HCT116 (cell line): ENCODE measurements around the gene INTS1. TPM values are rescaled to one million over a fixed set of nuclear protein-coding genes. Genes with fewer than 3 reads are reported as not detected.

ENCODE experiments used
- ATAC-seq: fragments of 200-7000 bp; cut with Tn5 transposase; 2 replicates; pipeline ENCODE4 v1.9.1; 2020; ENCODE audit warnings: mild to moderate bottlenecking, moderate library complexity
- BruUV-seq: library from RNA; stranded (reverse); fragments of 400-500 nt; replicated peaks from 2 replicates; lab custom pipeline; 2021; lab: Mats Ljungman, UMichigan
- CTCF ChIA-PET: fragments of 300-600 bp; sonication (Branson Sonifier 250); formaldehyde crosslinking; loops from one replicate; lab custom pipeline; 2021; ENCODE audit warnings: antibody characterized with exemption; lab: Charles Lee
- POLR2A ChIA-PET: fragments of 300-600, 350-600 bp; sonication (Branson Sonifier 250); formaldehyde crosslinking; loops from one replicate; lab custom pipeline; 2021; ENCODE audit warnings: antibody characterized with exemption; lab: Charles Lee
- RAD21 ChIA-PET, 2 experiments: fragments of 300-600 bp; sonication (Branson Sonifier 250); formaldehyde crosslinking; loops; one replicate each; lab custom pipeline; 2023; ENCODE audit warnings: low total read pairs in 2 of 2; ENCODE audit not compliant: uncharacterized antibody in 2 of 2, unreplicated experiment in 2 of 2, low non-redundant PET in 1 of 2; lab: Charles Lee
- DNase-seq: peaks from one replicate; pipeline ENCODE4 v3.0.0-alpha.2; 2010; ENCODE audit warnings: low read depth, low spot score
- H2AFZ ChIP-seq: fragments of 200-600 bp; shearing (Covaris generic), sonication (generic); 2 replicates; pipeline ENCODE4 v1.6.1; 2017; ENCODE audit warnings: low read depth, mixed run types, mixed read lengths, antibody characterized with exemption, low read length; ENCODE audit not compliant: poor library complexity, severe bottlenecking
- H3K27ac ChIP-seq: 2 replicates; pipeline ENCODE4 v1.5.1; 2012; ENCODE audit warnings: low read depth, low read length
- H3K27me3 ChIP-seq: fragments of 200-600 bp; sonication (generic); 2 replicates; pipeline ENCODE4 v1.6.1; 2016; ENCODE audit warnings: mixed run types, low read length, mixed read lengths; ENCODE audit not compliant: insufficient read depth
- H3K36me3 ChIP-seq, 2 experiments: fragments of 200-500 bp in 1 of 2; fragments of 200-600 bp in 1 of 2; sonication (Bioruptor generic) in 1 of 2; sonication (generic) in 1 of 2; 2 replicates each; pipeline versions ENCODE4 v1.5.1 to v1.6.1; 2014 to 2016; ENCODE audit warnings: low read length in 2 of 2, inconsistent platforms in 1 of 2, mixed read lengths in 1 of 2, mixed run types in 1 of 2; ENCODE audit not compliant: insufficient read depth in 2 of 2, control insufficient read depth in 1 of 2
- H3K4me1 ChIP-seq, 2 experiments: fragments of 200-600 bp in 1 of 2; sonication (generic) in 1 of 2; 2 replicates each; pipeline versions ENCODE4 v1.5.1 to v1.6.1; 2012 to 2017; ENCODE audit warnings: low read length in 2 of 2, inconsistent platforms in 1 of 2, mild to moderate bottlenecking in 1 of 2, mixed read lengths in 1 of 2, mixed run types in 1 of 2, moderate library complexity in 1 of 2; ENCODE audit not compliant: insufficient read depth in 2 of 2, control insufficient read depth in 1 of 2
- H3K4me2 ChIP-seq: fragments of 200-600 bp; sonication (generic); 2 replicates; pipeline ENCODE4 v1.6.1; 2017; ENCODE audit warnings: mixed run types, low read length, mixed read lengths
- H3K4me3 ChIP-seq, 2 experiments: fragments of 200-600 bp in 1 of 2; sonication (generic) in 1 of 2; replicated peaks in 1 of 2; 2 replicates each; pipeline ENCODE4 v1.5.1; 2011 to 2016; ENCODE audit warnings: low read length in 2 of 2, control low read depth in 1 of 2, low read depth in 1 of 2, mild to moderate bottlenecking in 1 of 2, mixed read lengths in 1 of 2, mixed run types in 1 of 2
- H3K79me2 ChIP-seq: fragments of 200-600 bp; sonication (generic); 2 replicates; pipeline ENCODE4 v1.6.1; 2017; ENCODE audit warnings: mild to moderate bottlenecking, mixed run types, low read length, moderate library complexity, mixed read lengths; ENCODE audit not compliant: insufficient read depth
- H3K9ac ChIP-seq: fragments of 200-600 bp; sonication (generic); 2 replicates; pipeline ENCODE4 v1.6.1; 2016; ENCODE audit warnings: low read length, mixed read lengths
- H3K9me2 ChIP-seq: fragments of 200-600 bp; sonication (generic), shearing (Covaris generic); 2 replicates; pipeline ENCODE4 v1.6.1; 2017; ENCODE audit warnings: mixed run types, mild to moderate bottlenecking, moderate library complexity; ENCODE audit not compliant: insufficient read depth
- H3K9me3 ChIP-seq, 2 experiments: fragments of 200-500 bp in 1 of 2; fragments of 200-600 bp in 1 of 2; sonication (Bioruptor generic) in 1 of 2; sonication (generic) in 1 of 2; 2 replicates each; pipeline ENCODE4 v1.6.1; 2014 to 2017; ENCODE audit warnings: low read length in 2 of 2, mixed read lengths in 2 of 2, inconsistent platforms in 1 of 2, low read depth in 1 of 2, mild to moderate bottlenecking in 1 of 2, mixed run types in 1 of 2, moderate library complexity in 1 of 2; ENCODE audit not compliant: control insufficient read depth in 1 of 2, insufficient read depth in 1 of 2
- H4K20me1 ChIP-seq: fragments of 200-600 bp; sonication (generic), shearing (Covaris generic); 2 replicates; pipeline ENCODE4 v1.6.1; 2017; ENCODE audit warnings: mixed run types, mild to moderate bottlenecking, moderate library complexity; ENCODE audit not compliant: insufficient read depth
- EGR1 ChIP-seq: IDR thresholded peaks from 2 replicates; pipeline ENCODE4 v1.6.1; 2012; ENCODE audit warnings: low read depth
- ELF1 ChIP-seq: IDR thresholded peaks from 2 replicates; pipeline ENCODE4 v1.6.1; 2012; ENCODE audit warnings: low read depth, borderline replicate concordance
- EZH2 ChIP-seq: fragments of 200-600 bp; sonication (generic); IDR thresholded peaks from 2 replicates; pipeline ENCODE4 v1.6.1; 2017; ENCODE audit warnings: antibody characterized with exemption, mixed run types
- EZH2phosphoT487 ChIP-seq: fragments of 200-600 bp; IDR thresholded peaks from 2 replicates; pipeline ENCODE4 v1.6.1; 2018; ENCODE audit warnings: antibody characterized with exemption, borderline replicate concordance
- FOSL1 ChIP-seq: IDR thresholded peaks from 2 replicates; pipeline ENCODE4 v1.6.1; 2012; ENCODE audit warnings: low read depth
- JUND ChIP-seq: IDR thresholded peaks from 2 replicates; pipeline ENCODE4 v1.6.1; 2012
- POLR2AphosphoS5 ChIP-seq: IDR thresholded peaks from 2 replicates; pipeline ENCODE4 v1.6.1; 2011; ENCODE audit warnings: mild to moderate bottlenecking, low read depth, low read length, moderate library complexity
- SP1 ChIP-seq: IDR thresholded peaks from 2 replicates; pipeline ENCODE4 v1.6.1; 2012; ENCODE audit warnings: low read depth
- ZNF274 ChIP-seq: fragments of 200-500 bp; sonication (Bioruptor generic); IDR thresholded peaks from 2 replicates; pipeline ENCODE4 v1.6.1; 2014; ENCODE audit warnings: mild to moderate bottlenecking, low read depth, low read length, inconsistent platforms
- intact Hi-C: fragments of 100-400 bp; cut with micrococcal nuclease; formaldehyde crosslinking; loops from 2 replicates; pipeline ENCODE4 v1.10.0; 2022
- total RNA-seq: library from RNA; stranded (reverse); gene quantifications from one replicate; pipeline ENCODE4 v1.2.1, GENCODE V29; 2021; ENCODE audit not compliant: unreplicated experiment
- TF ChIP-seq, protein P1 (sequence below): IDR thresholded peaks from 2 replicates; pipeline ENCODE4 v1.6.1; 2012
- TF ChIP-seq, protein P2 (sequence below), 3 experiments: fragments of 200-600 bp in 1 of 3; sonication (generic) in 1 of 3; IDR thresholded peaks in 2 of 3; conservative IDR thresholded peaks in 1 of 3; 2 replicates each; pipeline ENCODE4 v1.5.1; 2012 to 2017; ENCODE audit warnings: low read depth in 2 of 3, low read length in 2 of 3, antibody characterized with exemption in 1 of 3, borderline replicate concordance in 1 of 3, control low read depth in 1 of 3, mild to moderate bottlenecking in 1 of 3, mixed read lengths in 1 of 3, mixed run types in 1 of 3, moderate library complexity in 1 of 3; ENCODE audit not compliant: insufficient read depth in 1 of 3
- TF ChIP-seq, protein P3 (sequence below): IDR thresholded peaks from 2 replicates; pipeline ENCODE4 v1.6.1; 2012; ENCODE audit warnings: low read depth

INTS1 gene
- total RNA-seq, 1 experiment from 2014 or later, result 167 TPM

DNA sequence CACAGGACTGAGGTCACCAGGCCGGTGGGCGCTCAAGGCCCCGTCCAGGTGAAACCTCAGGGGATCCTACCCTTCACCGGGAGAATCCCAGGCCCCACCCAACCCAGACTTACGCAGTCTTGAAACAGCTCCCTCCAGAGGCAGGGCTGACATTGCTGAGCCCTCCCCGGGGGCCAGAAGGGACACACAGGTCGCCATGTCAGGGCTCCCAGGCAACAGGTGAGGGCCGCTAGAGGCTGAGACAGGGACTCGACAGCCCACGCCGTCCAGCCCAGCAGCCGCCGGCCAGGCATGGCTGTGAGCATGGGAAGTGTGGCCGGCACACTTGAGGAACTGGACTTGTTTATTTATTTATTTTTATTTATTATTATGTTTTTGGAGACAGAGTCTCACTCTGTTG lies 55.2 kb downstream of the INTS1 start:
- Histone ChIP-seq H3K4me2 (no peak overlapping the region), H3K79me2 (peaks cover 32% of the 10 kb centered on the region; the same call in 1 of the 2 replicates), H3K4me3 (no peak overlapping the region), H4K20me1 (no peaks in the 10 kb centered on the region), H3K36me3 (no peaks in the 10 kb centered on the region; a peak in 2 of 4 replicates), H3K27me3 (no peaks in the 10 kb centered on the region), H3K9ac (no peak overlapping the region), H3K4me1 (peaks cover 0 to 3% of the 10 kb centered on the region in 2 experiments; a peak in 2 of 4 replicates), H3K9me2 (no peaks in the 10 kb centered on the region), H2AFZ (no peak overlapping the region), H3K27ac (no peak overlapping the region), H3K9me3 (no peaks in the 10 kb centered on the region)
- ChIA-PET CTCF (no interaction called here), POLR2A (no interaction called here), RAD21 (no interaction called here)
- ATAC-seq (peak; percentile 20; the same call in 1 of the 2 replicates), DNase-seq (no peak)
- intact Hi-C loops, result no loop called here
- TF ChIP-seq, protein P1, sequence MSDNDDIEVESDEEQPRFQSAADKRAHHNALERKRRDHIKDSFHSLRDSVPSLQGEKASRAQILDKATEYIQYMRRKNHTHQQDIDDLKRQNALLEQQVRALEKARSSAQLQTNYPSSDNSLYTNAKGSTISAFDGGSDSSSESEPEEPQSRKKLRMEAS, result no peak
- TF ChIP-seq EGR1 (no peak), POLR2AphosphoS5 (no peak)
- TF ChIP-seq, protein P2, sequence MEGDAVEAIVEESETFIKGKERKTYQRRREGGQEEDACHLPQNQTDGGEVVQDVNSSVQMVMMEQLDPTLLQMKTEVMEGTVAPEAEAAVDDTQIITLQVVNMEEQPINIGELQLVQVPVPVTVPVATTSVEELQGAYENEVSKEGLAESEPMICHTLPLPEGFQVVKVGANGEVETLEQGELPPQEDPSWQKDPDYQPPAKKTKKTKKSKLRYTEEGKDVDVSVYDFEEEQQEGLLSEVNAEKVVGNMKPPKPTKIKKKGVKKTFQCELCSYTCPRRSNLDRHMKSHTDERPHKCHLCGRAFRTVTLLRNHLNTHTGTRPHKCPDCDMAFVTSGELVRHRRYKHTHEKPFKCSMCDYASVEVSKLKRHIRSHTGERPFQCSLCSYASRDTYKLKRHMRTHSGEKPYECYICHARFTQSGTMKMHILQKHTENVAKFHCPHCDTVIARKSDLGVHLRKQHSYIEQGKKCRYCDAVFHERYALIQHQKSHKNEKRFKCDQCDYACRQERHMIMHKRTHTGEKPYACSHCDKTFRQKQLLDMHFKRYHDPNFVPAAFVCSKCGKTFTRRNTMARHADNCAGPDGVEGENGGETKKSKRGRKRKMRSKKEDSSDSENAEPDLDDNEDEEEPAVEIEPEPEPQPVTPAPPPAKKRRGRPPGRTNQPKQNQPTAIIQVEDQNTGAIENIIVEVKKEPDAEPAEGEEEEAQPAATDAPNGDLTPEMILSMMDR (IDR thresholded peaks at IDR 0.05 in 2 of 3, conservative IDR thresholded peaks at IDR 0.05 in 1 of 3; ENCODE audit: borderline replicate concordance in 1 of 3, insufficient read depth in 1 of 3, low read depth in 2 of 3, low read length in 2 of 3), result peak in 2 of 3 experiments; percentile 20 to 41; a peak in 4 of 6 replicates
- no TSS peak for BruUV-seq

DNA sequence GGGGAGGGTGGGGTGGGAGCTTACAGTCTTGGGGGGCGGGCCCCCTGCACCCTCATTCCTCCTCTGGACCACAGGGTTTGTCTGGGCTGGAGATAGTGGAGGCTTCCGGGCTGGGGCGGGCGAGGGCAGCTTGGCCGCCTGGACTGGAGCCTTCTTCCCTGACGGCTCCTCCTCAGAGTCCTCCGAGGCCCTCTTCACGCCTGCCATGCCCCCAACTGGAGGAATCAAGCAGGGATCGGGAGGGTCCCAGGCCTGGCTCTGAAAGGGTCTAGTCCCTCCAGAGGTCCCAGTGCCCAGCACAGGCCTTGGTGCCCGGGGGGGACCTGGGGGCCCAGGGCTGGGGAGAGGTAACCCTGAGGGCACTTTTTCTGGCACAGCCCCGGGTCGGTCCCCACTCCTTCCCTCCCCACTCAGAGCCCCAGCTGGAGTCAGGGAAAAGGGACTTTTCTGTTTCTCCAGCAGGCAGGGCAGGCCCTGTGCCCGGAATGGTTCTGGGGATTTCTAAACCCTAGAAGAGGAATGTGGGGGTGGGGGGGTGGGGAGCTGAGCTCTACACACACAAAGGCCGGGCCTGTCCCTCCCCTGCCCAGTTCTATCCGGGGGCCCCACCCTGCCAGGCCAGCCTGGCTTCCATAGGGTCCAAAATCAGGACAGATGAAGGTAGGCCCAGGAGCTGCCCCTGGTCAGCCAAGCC lies 56.5 kb downstream of the INTS1 start:
- H3K36me3 ChIP-seq, result no peaks in the 10 kb centered on the region; a peak in 1 of 4 replicates
- no peak overlapping the region for H3K9ac ChIP-seq
- H2AFZ ChIP-seq, result no peak overlapping the region
- DNase-seq, result no peak
- H3K9me2 ChIP-seq, result no peaks in the 10 kb centered on the region
- H3K79me2 ChIP-seq, result peaks cover 20% of the 10 kb centered on the region; the same call in 1 of the 2 replicates
- H4K20me1 ChIP-seq, result no peaks in the 10 kb centered on the region
- H3K9me3 ChIP-seq, result no peaks in the 10 kb centered on the region
- ChIA-PET RAD21 (no interaction called here), CTCF (no interaction called here), POLR2A (no interaction called here)
- H3K27ac ChIP-seq, result no peak overlapping the region
- intact Hi-C loops, result no loop called here
- no peak overlapping the region for H3K4me3 ChIP-seq
- H3K27me3 ChIP-seq, result no peaks in the 10 kb centered on the region
- ATAC-seq, result no peak
- no TSS peak for BruUV-seq
- TF ChIP-seq, protein P3, sequence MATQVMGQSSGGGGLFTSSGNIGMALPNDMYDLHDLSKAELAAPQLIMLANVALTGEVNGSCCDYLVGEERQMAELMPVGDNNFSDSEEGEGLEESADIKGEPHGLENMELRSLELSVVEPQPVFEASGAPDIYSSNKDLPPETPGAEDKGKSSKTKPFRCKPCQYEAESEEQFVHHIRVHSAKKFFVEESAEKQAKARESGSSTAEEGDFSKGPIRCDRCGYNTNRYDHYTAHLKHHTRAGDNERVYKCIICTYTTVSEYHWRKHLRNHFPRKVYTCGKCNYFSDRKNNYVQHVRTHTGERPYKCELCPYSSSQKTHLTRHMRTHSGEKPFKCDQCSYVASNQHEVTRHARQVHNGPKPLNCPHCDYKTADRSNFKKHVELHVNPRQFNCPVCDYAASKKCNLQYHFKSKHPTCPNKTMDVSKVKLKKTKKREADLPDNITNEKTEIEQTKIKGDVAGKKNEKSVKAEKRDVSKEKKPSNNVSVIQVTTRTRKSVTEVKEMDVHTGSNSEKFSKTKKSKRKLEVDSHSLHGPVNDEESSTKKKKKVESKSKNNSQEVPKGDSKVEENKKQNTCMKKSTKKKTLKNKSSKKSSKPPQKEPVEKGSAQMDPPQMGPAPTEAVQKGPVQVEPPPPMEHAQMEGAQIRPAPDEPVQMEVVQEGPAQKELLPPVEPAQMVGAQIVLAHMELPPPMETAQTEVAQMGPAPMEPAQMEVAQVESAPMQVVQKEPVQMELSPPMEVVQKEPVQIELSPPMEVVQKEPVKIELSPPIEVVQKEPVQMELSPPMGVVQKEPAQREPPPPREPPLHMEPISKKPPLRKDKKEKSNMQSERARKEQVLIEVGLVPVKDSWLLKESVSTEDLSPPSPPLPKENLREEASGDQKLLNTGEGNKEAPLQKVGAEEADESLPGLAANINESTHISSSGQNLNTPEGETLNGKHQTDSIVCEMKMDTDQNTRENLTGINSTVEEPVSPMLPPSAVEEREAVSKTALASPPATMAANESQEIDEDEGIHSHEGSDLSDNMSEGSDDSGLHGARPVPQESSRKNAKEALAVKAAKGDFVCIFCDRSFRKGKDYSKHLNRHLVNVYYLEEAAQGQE, result no peak
- TF ChIP-seq EZH2, result no peak
- no peak for TF ChIP-seq EZH2phosphoT487
- no peak for TF ChIP-seq SP1
- no peak for TF ChIP-seq FOSL1
- TF ChIP-seq ELF1, result no peak
- TF ChIP-seq, protein P1, result no peak
- no peak for TF ChIP-seq JUND
- no peak for TF ChIP-seq ZNF274
- H3K4me2 ChIP-seq, result no peak overlapping the region
- H3K4me1 ChIP-seq, result peaks cover 0 to 3% of the 10 kb centered on the region in 2 experiments; a peak in 2 of 4 replicates
